ENCODE data around the gene CCDC149.

CCDC149 gene

GRCh38 chr4:24912252-24913118 is at the start of gene CCDC149:
CCDC149 (minus strand) TSS chr4:24913042; CDS start chr4:24912864, 178 bp downstream.
- DNase-seq = peak; percentile 69

DNA sequence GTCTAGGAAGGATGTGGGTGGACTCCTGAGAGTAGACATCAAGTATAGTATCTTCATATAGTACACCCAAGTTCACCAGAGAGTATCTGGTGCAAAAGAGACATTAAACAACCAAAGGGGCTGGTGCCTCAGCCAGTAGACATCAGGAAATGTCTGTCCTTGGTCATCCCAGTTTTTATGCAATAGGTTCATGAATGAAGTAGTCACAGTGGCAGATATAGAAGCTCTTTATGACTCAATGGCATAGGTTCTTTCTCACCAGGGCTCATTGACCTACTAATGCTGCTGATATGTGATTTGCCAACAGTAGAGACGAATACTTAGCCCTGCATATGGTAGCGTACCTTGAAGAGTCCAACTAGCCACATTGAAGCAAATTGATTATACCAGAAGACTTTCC is 45.0 kb upstream of the CCDC149 start:
- no peak for DNase-seq

- DNase-seq = no peak
Observed at GRCh38 chr4:24956763-24957162, 43.9 kb upstream of the CCDC149 start.

- DNase-seq = no peak
Observed at GRCh38 chr4:24956091-24956490, 43.2 kb upstream of the CCDC149 start.

- no peak for DNase-seq
Observed at GRCh38 chr4:24952667-24953066, 39.8 kb upstream of the CCDC149 start.

DNA sequence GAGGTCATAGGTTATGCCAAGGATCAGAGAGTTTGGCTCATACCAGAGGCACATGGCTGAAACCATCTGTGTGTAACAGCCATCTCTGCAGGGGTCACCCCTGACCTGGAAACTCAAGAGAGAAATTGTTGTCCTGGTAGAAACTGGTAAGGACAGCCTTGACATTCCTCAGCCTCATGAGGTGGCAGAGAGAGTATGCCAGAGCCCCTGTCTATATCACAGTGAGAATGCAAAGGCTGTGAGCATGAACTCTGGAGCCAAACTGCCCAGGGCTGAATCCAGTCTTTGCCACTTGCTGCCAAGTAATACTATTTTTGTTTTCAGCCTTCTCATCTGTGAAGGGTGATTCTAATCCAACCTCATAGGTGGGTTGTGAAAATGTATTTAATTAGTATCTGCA is 37.1 kb upstream of the CCDC149 start:
- no peak for DNase-seq

DNA sequence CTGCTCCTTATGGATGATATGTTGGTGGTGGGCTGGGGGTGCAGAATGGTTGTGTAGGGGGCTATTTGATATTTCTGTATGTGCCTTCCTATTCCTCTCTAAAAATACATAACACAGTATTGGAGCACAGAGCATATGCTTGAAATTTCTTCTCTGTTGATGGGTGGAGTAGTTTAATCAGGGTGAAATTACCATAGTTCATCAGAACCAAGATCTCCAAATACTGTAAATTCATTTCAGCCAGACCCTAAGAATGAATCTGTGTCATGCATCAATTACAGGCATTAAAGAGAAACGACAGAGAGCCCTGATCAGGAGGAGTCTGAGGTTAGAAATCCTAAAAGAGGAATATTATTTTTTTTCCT is 25.1 kb upstream of the CCDC149 start:
- DNase-seq = no peak

- no peak for DNase-seq
Observed at GRCh38 chr4:24937176-24937916, 24.5 kb upstream of the CCDC149 start.

GRCh38 chr4:24935856-24936255 is 23.0 kb upstream of the CCDC149 start:
- no peak for DNase-seq

- DNase-seq = no peak
Observed at GRCh38 chr4:24934311-24934710, 21.5 kb upstream of the CCDC149 start.

- DNase-seq = no peak
Observed at GRCh38 chr4:24933684-24934275, 20.9 kb upstream of the CCDC149 start.

DNA sequence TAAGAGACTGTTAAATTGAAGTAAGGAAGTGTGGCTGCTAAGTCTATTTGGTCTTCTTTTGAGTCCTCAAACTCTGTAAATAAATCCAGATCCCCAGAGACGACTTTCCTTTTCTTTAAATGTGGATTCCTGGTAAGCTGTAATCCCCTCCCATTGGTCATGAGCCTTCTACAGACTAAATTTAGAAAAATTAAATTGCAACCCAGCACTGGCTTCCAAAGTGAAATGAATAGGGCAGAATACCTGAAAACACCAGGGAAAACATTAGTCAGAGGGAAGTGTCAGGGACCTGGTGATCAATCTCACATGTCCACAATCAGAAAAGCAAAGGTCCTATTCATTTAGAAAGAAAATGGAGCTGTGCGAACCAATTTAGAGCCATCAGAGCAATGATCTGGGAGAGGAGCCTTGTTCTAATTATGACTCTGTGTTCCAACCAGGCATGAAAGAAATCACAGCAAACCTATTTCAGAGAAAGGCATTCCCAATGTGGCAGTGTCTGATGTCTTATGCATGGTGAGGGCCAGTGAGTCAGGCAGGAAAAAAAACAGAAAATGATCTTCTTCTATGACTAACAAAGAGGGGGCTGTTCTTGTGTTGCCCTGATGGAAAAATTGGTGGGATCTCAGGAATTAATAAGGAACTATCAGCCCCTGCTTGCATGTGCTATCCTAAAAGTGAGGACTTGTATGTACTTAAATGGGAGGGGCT is 19.8 kb upstream of the CCDC149 start:
- no peak for DNase-seq

- DNase-seq = no peak
Observed at GRCh38 chr4:24930151-24930550, 17.3 kb upstream of the CCDC149 start.

DNA sequence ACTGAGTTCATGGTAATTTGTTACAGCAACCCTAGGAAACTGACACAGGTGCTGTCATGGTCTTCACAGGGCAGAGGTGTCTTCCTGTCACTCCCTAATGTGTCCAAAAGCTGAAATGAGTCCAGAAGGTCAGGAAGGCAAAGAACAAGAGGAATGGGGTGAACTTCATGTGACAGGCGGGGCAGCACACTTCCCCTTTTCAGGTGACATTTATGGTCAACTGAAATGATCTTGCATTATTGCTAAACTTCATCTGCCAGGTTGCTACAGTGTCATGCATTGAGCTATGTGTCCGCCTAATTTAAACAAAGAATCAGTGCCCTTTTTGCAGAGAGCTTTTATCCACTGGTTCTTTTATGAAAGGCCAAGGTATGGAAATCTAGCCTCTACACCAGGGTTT is 15.9 kb upstream of the CCDC149 start:
- no peak for DNase-seq

GRCh38 chr4:24927049-24927448 is 14.2 kb upstream of the CCDC149 start:
- DNase-seq = no peak

- peak; percentile 86 for DNase-seq
Observed at GRCh38 chr4:24924309-24924781, 11.5 kb upstream of the CCDC149 start.

DNA sequence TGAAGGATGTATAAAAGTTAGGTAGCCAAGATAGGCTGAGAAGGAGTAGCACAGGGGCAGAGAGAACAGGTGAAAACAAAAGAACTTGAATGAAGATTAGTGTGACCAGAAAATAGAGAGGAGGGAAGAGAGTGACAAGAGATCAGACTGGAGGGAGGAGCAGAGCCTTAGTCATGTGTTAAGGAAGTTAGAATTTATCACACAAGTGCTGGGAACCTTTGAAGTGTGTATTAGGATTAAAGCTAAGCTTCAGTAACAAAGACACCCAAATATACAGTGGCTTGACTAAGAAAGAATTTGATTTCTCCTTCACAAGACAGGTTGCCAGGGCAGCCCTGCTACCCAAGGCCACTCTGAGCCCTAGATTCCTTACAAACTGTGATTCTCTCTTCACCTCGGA is 10.7 kb upstream of the CCDC149 start:
- DNase-seq = no peak

DNA sequence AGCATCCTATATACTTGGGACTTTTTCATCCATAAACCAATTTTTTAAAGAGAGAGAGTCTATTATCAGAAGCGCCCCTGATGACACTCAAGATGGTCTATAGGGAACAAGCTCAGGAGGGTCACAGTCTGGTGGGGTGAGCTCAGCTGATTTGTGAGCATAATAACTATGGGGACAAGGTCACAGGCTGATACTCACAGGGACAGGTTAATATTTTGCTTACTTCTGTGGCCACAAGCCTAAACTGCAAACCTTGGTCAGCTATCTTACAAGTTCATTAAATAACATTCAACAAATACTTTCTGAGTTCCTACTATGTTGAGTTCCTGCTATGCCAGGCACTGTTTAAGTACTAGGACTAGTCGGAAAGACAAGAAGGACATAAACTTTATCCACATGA is 10.2 kb upstream of the CCDC149 start:
- DNase-seq = no peak

DNA sequence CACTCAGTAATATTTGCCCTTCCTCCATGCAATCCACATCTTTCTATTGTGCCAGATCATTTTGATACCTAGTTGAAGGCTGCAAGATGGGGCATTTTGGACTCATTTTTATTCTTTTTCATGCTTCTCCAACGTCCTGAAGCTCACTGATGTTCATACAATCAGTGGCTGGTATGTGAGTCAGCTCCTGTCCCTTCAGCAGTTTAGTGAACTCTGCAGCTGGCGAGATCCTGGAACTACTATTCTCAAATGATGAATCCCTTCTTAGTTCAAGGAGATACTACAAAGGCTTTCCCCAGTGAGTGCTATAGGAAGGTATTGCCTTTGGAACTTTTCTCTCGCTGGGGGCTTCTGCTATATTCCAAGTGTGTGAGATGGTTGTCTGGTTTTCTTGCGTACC is 9.6 kb upstream of the CCDC149 start:
- no peak for DNase-seq

- no peak for DNase-seq
Observed at GRCh38 chr4:24921491-24921890, 8.6 kb upstream of the CCDC149 start.

DNA sequence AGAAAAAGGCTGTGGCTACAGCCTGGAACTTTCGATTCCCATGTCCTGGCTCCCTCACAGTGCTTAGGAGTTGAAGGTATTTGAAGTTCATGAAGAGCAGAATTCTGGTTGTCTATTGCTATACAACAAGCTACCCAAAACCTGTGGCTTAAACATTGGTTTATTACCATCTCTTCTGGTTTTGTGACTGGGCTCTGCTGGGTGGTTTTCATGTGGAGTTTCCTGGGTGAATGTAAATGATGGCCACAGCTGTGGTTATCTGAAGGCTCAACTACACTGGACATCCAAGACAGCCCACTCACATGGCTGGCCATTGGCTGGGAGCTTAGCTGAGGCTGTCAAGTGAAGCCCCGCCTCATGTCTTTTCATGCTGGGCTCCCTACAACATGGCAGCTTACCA is 7.2 kb upstream of the CCDC149 start:
- no peak for DNase-seq

DNA sequence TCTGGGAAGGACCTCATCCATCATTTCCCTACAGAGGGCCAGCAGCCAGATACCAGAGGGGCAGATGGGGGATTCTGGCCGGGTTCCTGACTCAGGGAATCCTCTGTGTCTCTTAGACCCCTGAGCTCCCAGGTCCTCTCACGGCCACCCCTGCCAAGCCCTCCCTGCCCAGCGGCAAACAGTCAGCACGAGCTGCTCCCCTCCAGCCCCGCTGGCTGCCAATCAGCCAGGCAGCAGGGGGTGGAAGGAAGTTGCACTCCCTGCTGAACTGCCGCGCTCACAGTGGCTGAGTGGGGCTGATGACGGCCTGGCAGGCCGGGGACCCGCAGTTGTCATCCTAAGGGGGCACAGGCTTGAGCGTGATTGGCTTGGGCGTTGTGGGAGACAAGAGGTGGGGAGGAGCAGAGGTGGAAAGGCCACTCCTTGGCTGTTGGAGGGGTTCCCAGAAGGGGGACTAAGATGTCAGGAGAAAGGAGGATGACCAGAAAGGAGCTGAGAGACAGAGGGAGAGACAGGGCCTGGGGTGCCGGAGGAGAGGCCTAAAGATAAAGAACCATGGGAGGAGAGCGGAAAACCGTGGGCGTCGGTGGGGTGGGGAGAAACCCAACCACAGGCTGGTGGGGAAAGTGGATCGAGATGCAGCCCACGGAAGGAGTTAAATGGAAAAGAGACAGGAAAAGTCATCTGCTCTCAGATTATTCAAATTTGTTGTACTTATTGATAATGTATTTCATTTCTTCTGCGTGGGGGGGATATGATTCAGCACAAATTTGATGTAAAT is 4.4 kb upstream of the CCDC149 start:
- DNase-seq = no peak

All from NCI-H226 (cell line).